PC-9 (cell line): ENCODE measurements around the gene PARG. TPM values are rescaled to one million over a fixed set of nuclear protein-coding genes. Genes with fewer than 3 reads are reported as not detected.
"Not testable (repeated sequence)": the region's sequence is repeated elsewhere in the genome, so short reads cannot be mapped to it uniquely, and the experiment has no call there.

Experiments
- BruUV-seq: library from RNA; stranded (reverse); fragments of 400-500 nt; replicated peaks from 2 replicates; lab custom pipeline; 2021; lab: Mats Ljungman, UMichigan
- CTCF ChIA-PET: fragments of 300-600 bp; sonication (Branson Sonifier 250); formaldehyde crosslinking; loops from one replicate; lab custom pipeline; 2022; ENCODE audit warnings: antibody characterized with exemption; lab: Charles Lee
- POLR2A ChIA-PET: fragments of 300-600 bp; sonication (Branson Sonifier 250); formaldehyde crosslinking; loops from one replicate; lab custom pipeline; 2022; ENCODE audit warnings: antibody characterized with exemption; ENCODE audit not compliant: unreplicated experiment; lab: Charles Lee
- DNase-seq, 2 experiments: peaks; one replicate each; pipeline versions ENCODE4 v3.0.0 to v3.0.0-alpha.2; 2015 to 2022; ENCODE audit warnings: mixed read lengths in 1 of 2
- H2AFZ ChIP-seq: fragments of 200-600 bp; sonication (generic); 2 replicates; pipeline ENCODE4 v1.8.1; 2017; ENCODE audit warnings: antibody characterized with exemption
- H3F3A ChIP-seq: fragments of 200-600 bp; sonication (generic); 2 replicates; pipeline ENCODE4 v1.8.1; 2017; ENCODE audit warnings: antibody characterized with exemption, mild to moderate bottlenecking, low read depth; ENCODE audit not compliant: insufficient read depth
- H3K27ac ChIP-seq: fragments of 200-600 bp; sonication (generic); 2 replicates; pipeline ENCODE4 v1.6.1; 2016; ENCODE audit warnings: mixed run types
- H3K27me3 ChIP-seq: fragments of 200-600 bp; sonication (generic); 2 replicates; pipeline ENCODE4 v1.6.1; 2016; ENCODE audit warnings: low read depth, mixed run types; ENCODE audit not compliant: insufficient read depth
- H3K36me3 ChIP-seq: fragments of 200-600 bp; sonication (generic); 2 replicates; pipeline ENCODE4 v1.6.1; 2016; ENCODE audit warnings: low read depth, mixed run types
- H3K4me1 ChIP-seq: fragments of 200-600 bp; sonication (generic); replicated peaks from 2 replicates; pipeline ENCODE4 v1.6.1; 2016; ENCODE audit warnings: mixed run types; ENCODE audit not compliant: insufficient read depth
- H3K4me2 ChIP-seq: fragments of 200-600 bp; sonication (generic); 2 replicates; pipeline ENCODE4 v1.6.1; 2017; ENCODE audit warnings: mixed run types
- H3K4me3 ChIP-seq: fragments of 200-600 bp; sonication (generic); 2 replicates; pipeline ENCODE4 v1.6.1; 2016; ENCODE audit warnings: mixed run types
- H3K79me2 ChIP-seq: fragments of 200-600 bp; sonication (generic); 2 replicates; pipeline ENCODE4 v1.6.1; 2017; ENCODE audit warnings: low read depth, mixed run types
- H3K9me2 ChIP-seq: fragments of 200-600 bp; sonication (generic); 2 replicates; pipeline ENCODE4 v1.8.1; 2017; ENCODE audit warnings: mild to moderate bottlenecking; ENCODE audit not compliant: insufficient read depth
- H3K9me3 ChIP-seq: fragments of 200-600 bp; sonication (generic); 2 replicates; pipeline ENCODE4 v1.8.1; 2016; ENCODE audit warnings: low read depth; ENCODE audit not compliant: insufficient read depth
- H4K20me1 ChIP-seq: fragments of 200-600 bp; sonication (generic); 2 replicates; pipeline ENCODE4 v1.8.1; 2017; ENCODE audit not compliant: insufficient read depth
- intact Hi-C: fragments of 100-400 bp; cut with micrococcal nuclease; formaldehyde crosslinking; loops from one replicate; pipeline ENCODE4 v1.10.0; 2022; ENCODE audit not compliant: unreplicated experiment
- total RNA-seq: library from RNA; stranded (reverse); gene quantifications from 2 replicates; pipeline ENCODE4 v1.2.3, GENCODE V29; 2021

The PARG gene
- total RNA-seq, 1 experiment from 2014 or later: 38.8 TPM

DNA sequence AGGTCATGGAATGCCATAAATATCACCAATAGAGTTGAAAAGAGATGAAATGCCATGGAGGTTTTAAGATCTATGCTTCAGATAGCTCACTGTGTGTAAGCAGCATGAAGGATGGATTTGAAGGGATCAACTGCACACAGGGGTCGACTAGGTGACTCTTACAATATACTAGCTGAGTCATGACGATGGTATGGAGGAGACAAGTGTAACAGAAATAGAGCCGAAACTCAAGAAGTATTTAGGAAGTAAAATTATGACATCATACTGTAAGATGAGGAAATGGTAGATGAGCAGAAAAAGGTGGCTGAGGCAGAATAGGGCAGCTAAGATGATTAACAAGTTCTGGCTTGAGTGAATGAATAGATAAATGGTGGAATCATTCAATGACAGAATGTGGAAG lies 38.0 kb downstream of the PARG start:
- H3K9me2 ChIP-seq, intact Hi-C loops, H3K4me3 ChIP-seq, BruUV-seq, H3K36me3 ChIP-seq, H3K4me1 ChIP-seq, H2AFZ ChIP-seq, H4K20me1 ChIP-seq, H3K9me3 ChIP-seq, H3K4me2 ChIP-seq, H3K27me3 ChIP-seq, H3K27ac ChIP-seq, H3F3A ChIP-seq, DNase-seq, POLR2A ChIA-PET, CTCF ChIA-PET, H3K79me2 ChIP-seq: not testable (repeated sequence)

DNA sequence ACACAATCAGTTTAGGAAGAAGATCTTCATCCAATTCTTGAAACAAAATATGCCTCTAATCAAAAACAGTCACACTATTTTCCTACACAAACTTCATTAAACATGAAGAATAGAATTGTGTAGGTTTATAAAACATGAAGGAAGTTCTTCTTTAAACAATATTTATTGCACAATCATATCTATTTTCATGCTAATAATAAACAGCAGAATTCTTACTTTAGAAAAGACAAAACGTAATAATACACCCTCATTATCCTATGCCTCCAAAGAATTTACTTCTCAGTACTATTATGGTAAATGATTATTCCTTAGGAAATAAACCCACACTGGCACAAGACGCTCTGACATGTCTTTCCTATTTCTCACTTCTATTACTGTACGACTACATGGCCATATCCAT lies 41.4 kb downstream of the PARG start:
- CTCF ChIA-PET, H3K4me2 ChIP-seq, H3K4me3 ChIP-seq, H3K9me2 ChIP-seq, intact Hi-C loops, H3K36me3 ChIP-seq, POLR2A ChIA-PET, H3K27ac ChIP-seq, H3K9me3 ChIP-seq, H3K79me2 ChIP-seq, H3F3A ChIP-seq, H3K27me3 ChIP-seq, H2AFZ ChIP-seq, H4K20me1 ChIP-seq, DNase-seq, H3K4me1 ChIP-seq, BruUV-seq: not testable (repeated sequence)

DNA sequence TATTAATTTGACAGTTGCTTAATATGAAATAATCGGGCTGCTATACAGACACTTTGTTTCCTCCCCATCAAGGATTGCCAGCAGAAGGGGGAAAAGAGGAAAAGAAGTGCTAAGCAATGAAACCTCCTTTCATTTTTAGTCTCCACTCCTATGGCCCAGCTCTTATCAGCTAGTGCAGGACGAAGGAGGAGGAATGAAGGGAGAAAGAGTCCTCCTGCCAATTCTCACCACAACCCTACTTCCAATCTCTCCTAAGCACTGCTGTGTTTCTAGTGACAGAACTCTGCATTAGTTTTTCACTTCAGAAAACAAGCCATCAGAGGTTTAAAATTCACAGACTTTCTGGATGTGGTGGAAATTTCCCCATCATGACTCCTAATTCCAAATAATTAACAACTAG lies 41.8 kb downstream of the PARG start:
- H3K27me3 ChIP-seq, H3K4me3 ChIP-seq, H3K9me3 ChIP-seq, H3K79me2 ChIP-seq, intact Hi-C loops, H3K4me2 ChIP-seq, CTCF ChIA-PET, H3K27ac ChIP-seq, H2AFZ ChIP-seq, H3K36me3 ChIP-seq, POLR2A ChIA-PET, DNase-seq, H3K9me2 ChIP-seq, H3K4me1 ChIP-seq, H4K20me1 ChIP-seq, H3F3A ChIP-seq, BruUV-seq: not testable (repeated sequence)

DNA sequence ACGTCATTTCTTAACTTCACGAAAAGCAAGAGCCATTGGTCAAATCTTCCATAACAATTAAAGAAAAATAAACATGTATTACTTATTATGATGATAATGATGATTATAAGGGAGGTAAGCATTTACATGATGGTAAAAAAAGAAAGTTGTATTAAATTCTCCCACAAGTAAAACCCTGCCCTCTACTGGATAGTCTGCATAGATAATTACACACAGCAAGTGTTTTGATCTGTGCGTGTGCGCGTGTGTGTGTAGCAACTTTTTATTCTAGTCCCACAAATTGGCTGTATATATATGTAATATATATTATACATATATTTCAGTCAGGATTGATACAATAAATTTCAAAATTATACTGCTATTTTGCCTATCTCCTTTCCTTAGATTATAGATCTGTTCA lies 51.8 kb downstream of the PARG start:
- POLR2A ChIA-PET, DNase-seq: not testable (repeated sequence)

DNA sequence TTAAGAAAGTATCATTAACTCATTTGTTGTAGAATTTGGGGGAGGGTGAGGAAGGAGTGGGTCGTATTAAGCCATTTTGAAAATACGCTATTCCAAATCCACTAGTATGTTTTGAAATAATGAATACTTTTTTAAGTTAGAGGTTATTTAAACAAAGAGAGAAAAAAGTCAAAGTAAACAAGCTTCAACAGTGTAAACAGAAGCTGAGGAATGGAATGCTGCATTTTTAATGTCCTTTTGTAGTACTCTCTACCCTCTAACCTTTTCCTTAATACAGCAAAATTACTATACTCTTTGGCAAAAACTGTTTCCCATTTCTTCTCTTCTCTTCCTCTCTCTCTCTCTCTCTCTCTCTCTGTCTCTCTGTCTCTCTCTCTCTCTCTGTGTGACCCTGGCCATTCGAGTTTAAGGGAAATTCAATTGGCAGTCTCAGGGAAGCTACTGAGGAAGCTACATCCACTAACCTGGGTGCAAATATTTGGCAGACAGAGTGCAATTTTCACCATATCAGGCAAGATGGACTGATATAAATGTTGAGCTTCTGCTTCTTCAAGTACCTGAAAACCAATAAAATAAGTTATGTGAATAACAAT lies 57.0 kb downstream of the PARG start:
- CTCF ChIA-PET, POLR2A ChIA-PET, BruUV-seq, H3K36me3 ChIP-seq, H3K4me3 ChIP-seq, DNase-seq, H3K27me3 ChIP-seq, H3F3A ChIP-seq, H4K20me1 ChIP-seq, H2AFZ ChIP-seq, H3K9me3 ChIP-seq, intact Hi-C loops, H3K9me2 ChIP-seq, H3K4me1 ChIP-seq, H3K27ac ChIP-seq, H3K4me2 ChIP-seq, H3K79me2 ChIP-seq: not testable (repeated sequence)

More for the DNA sequence above, 51.8 kb downstream of the PARG start:
- H4K20me1 ChIP-seq, H3F3A ChIP-seq, H3K27me3 ChIP-seq, H3K9me2 ChIP-seq, intact Hi-C loops, H3K4me1 ChIP-seq, H2AFZ ChIP-seq, H3K4me3 ChIP-seq, H3K9me3 ChIP-seq, BruUV-seq, H3K36me3 ChIP-seq, CTCF ChIA-PET, H3K4me2 ChIP-seq, H3K79me2 ChIP-seq, H3K27ac ChIP-seq: not testable (repeated sequence)

DNA sequence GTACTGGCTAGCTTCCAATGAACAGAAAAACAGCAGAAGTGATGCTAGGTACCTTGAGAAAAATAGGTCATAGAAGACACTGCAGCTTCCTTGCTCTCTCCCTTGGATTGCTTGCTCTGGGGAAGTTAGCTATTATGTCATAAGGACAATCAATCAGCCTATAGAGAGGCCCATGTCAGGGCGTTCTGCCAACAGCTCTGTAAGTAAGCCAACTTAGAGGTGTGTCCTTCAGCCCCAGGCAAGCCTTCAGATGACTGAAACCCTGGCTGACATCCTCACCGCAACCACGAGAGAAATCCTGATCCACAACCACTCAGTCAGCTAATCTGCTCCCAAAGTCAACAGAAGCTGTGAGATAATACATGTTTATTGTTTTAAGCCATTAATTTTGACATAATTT lies 58.0 kb downstream of the PARG start:
- H2AFZ ChIP-seq, H4K20me1 ChIP-seq, H3K4me3 ChIP-seq, H3K9me3 ChIP-seq, H3K27ac ChIP-seq, H3K4me2 ChIP-seq, H3K27me3 ChIP-seq, POLR2A ChIA-PET, H3F3A ChIP-seq, CTCF ChIA-PET, H3K36me3 ChIP-seq, H3K9me2 ChIP-seq, intact Hi-C loops, H3K4me1 ChIP-seq, H3K79me2 ChIP-seq, BruUV-seq: not testable (repeated sequence)
- DNase-seq: peak in 1 of 2 experiments; percentile 8

DNA sequence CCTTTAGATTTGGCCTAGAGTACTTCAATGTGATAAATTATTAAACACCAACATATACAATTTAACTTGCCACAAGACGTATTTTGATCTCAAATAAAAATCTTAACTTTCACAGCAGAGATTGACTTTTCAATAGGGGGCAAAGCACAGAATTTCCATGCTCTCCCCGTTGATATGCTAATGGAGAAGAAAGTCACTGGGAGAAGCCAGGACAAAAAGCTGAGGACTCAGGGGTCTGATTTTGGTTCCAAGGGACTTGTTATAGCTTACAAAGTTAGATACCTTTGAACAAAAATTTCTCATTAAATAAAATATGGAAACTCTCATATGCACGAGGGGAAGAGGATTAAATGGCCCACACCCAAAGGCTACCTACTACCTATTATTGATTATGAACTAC lies 59.5 kb downstream of the PARG start:
- H4K20me1 ChIP-seq, H3K79me2 ChIP-seq, H3F3A ChIP-seq, H3K9me3 ChIP-seq, H3K27ac ChIP-seq, H3K9me2 ChIP-seq, DNase-seq, H3K27me3 ChIP-seq, H3K4me2 ChIP-seq, H2AFZ ChIP-seq, POLR2A ChIA-PET, H3K4me3 ChIP-seq, intact Hi-C loops, H3K4me1 ChIP-seq, H3K36me3 ChIP-seq, CTCF ChIA-PET, BruUV-seq: not testable (repeated sequence)
